ENCODE measurements around the gene TMEM198. TPM values are rescaled to one million over a fixed set of nuclear protein-coding genes. Genes with fewer than 3 reads are reported as not detected.
A peak's percentile ranks its signal among the peaks of the same experiment; 100 is the strongest.

The TMEM198 gene
- total and polyA plus RNA-seq, 2 experiments from 2014 or later: 8.0 to 10.4 TPM

GRCh38 chr2:219496247-219496824, 47.5 kb upstream of the TMEM198 start:
- Histone ChIP-seq H3K9me2 (replicated peaks; ENCODE audit: insufficient read depth) (no peaks in the 10 kb centered on the region), H2AFZ (no peak overlapping the region), H3K27ac (no peak overlapping the region), H3K79me2 (peaks cover 12% of the 10 kb centered on the region), H4K20me1 (ENCODE audit: insufficient read depth, poor library complexity, severe bottlenecking) (no peaks in the 10 kb centered on the region), H3K4me2 (peak overlapping the region; percentile 84), H3K4me1 (ENCODE audit: insufficient read depth) (peaks cover 23% of the 10 kb centered on the region), H3K27me3 (peaks cover 54% of the 10 kb centered on the region), H3K9me3 (ENCODE audit: low read depth) (no peaks in the 10 kb centered on the region), H3K4me3 (no peak overlapping the region), H3K36me3 (replicated peaks; ENCODE audit: insufficient read depth, low read depth) (no peaks in the 10 kb centered on the region)
- DNase-seq (ENCODE audit: low spot score): no peak
- 35% methylated on average over 20 of the region's 20 CpGs for WGBS (ENCODE audit: low lambda C conversion rate, missing lambda C conversion rate)
- TF ChIP-seq, protein P1, sequence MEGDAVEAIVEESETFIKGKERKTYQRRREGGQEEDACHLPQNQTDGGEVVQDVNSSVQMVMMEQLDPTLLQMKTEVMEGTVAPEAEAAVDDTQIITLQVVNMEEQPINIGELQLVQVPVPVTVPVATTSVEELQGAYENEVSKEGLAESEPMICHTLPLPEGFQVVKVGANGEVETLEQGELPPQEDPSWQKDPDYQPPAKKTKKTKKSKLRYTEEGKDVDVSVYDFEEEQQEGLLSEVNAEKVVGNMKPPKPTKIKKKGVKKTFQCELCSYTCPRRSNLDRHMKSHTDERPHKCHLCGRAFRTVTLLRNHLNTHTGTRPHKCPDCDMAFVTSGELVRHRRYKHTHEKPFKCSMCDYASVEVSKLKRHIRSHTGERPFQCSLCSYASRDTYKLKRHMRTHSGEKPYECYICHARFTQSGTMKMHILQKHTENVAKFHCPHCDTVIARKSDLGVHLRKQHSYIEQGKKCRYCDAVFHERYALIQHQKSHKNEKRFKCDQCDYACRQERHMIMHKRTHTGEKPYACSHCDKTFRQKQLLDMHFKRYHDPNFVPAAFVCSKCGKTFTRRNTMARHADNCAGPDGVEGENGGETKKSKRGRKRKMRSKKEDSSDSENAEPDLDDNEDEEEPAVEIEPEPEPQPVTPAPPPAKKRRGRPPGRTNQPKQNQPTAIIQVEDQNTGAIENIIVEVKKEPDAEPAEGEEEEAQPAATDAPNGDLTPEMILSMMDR (IDR thresholded peaks at IDR 0.05; ENCODE audit: poor library complexity): no peak

- no peaks in the 10 kb centered on the region for H3K9me2 ChIP-seq (replicated peaks; ENCODE audit: insufficient read depth)
- no peak for DNase-seq (ENCODE audit: low spot score)
- no peaks in the 10 kb centered on the region for H4K20me1 ChIP-seq (ENCODE audit: insufficient read depth, poor library complexity, severe bottlenecking)
- H3K4me1 ChIP-seq (ENCODE audit: insufficient read depth): peaks cover 23% of the 10 kb centered on the region
- H3K27ac ChIP-seq: no peak overlapping the region
- H3K9me3 ChIP-seq (ENCODE audit: low read depth): no peaks in the 10 kb centered on the region
- no peak overlapping the region for H2AFZ ChIP-seq
- peaks cover 54% of the 10 kb centered on the region for H3K27me3 ChIP-seq
- TF ChIP-seq, protein P1 (IDR thresholded peaks at IDR 0.05; ENCODE audit: poor library complexity): no peak
- TF ChIP-seq EZH2phosphoT487 (IDR thresholded peaks at IDR 0.05; ENCODE audit: low read depth, severe bottlenecking, unreplicated experiment) (no peak), EZH2 (IDR thresholded peaks at IDR 0.05; ENCODE audit: borderline replicate concordance) (no peak)
- WGBS (ENCODE audit: low lambda C conversion rate, missing lambda C conversion rate): 26% methylated on average over 61 of the region's 61 CpGs
- peak overlapping the region; percentile 84 for H3K4me2 ChIP-seq
- H3K4me3 ChIP-seq: no peak overlapping the region
- H3K36me3 ChIP-seq (replicated peaks; ENCODE audit: insufficient read depth, low read depth): no peaks in the 10 kb centered on the region
- peaks cover 12% of the 10 kb centered on the region for H3K79me2 ChIP-seq
Measured at GRCh38 chr2:219496825-219497494, 46.9 kb upstream of the TMEM198 start.

DNA sequence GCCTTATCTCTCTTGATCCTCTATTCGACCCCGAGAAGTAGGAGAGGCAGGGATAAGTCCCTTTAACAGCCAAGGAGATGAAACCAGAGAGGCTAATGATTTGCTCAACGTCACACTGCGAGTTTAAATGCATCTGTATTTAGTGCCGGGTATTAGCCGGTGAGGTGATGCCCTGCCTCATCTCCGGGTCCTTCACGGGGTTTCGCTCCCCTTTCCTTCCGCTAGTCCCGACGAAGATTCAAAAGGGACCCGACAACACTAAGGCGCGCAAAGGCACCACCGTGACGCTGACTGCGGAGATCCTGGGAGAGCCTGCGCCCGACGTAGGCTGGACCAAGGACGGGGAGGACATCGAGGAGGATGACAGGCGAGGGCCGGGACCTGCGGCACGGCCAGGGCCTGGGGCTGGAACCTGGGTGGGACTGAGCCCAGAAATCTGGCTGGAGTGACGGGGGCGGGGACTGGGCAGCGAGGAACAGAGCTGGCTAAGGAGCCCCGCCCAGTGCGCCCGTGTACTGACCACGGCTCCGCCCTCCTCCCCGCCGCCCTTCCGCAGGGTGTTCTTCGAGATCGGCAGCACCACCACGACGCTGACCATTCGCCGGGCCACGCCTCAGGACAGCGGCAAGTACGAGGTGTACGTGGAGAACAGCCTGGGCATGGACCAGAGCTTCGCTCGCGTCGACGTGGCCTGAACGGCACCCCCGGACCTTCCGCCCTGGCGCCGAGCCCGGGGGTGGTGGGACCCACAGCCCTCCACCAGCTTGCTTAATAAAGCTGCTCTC, 46.1 kb upstream of the TMEM198 start:
- TF ChIP-seq EZH2phosphoT487 (IDR thresholded peaks at IDR 0.05; ENCODE audit: low read depth, severe bottlenecking, unreplicated experiment) (no peak), EZH2 (IDR thresholded peaks at IDR 0.05; ENCODE audit: borderline replicate concordance) (no peak)
- Histone ChIP-seq H3K27ac (peak overlapping the region; percentile 81), H3K79me2 (peaks cover 12% of the 10 kb centered on the region), H3K36me3 (replicated peaks; ENCODE audit: insufficient read depth, low read depth) (no peaks in the 10 kb centered on the region), H3K4me3 (peak overlapping the region; percentile 24), H3K4me2 (peak overlapping the region; percentile 84), H3K27me3 (peaks cover 48% of the 10 kb centered on the region), H3K9me2 (replicated peaks; ENCODE audit: insufficient read depth) (no peaks in the 10 kb centered on the region), H2AFZ (peak overlapping the region; percentile 67), H4K20me1 (ENCODE audit: insufficient read depth, poor library complexity, severe bottlenecking) (no peaks in the 10 kb centered on the region), H3K4me1 (ENCODE audit: insufficient read depth) (peaks cover 23% of the 10 kb centered on the region), H3K9me3 (ENCODE audit: low read depth) (no peaks in the 10 kb centered on the region)
- 6% methylated on average over 46 of the region's 59 CpGs for WGBS (ENCODE audit: low lambda C conversion rate, missing lambda C conversion rate)
- DNase-seq (ENCODE audit: low spot score): peak; percentile 89
